Measurements from ENCODE around the gene TMEM201. TPM values are rescaled to one million over a fixed set of nuclear protein-coding genes. Genes with fewer than 3 reads are reported as not detected.

TMEM201 gene
- total RNA-seq, 2 experiments from 2014 or later, result 14.6 to 15.1 TPM

DNA sequence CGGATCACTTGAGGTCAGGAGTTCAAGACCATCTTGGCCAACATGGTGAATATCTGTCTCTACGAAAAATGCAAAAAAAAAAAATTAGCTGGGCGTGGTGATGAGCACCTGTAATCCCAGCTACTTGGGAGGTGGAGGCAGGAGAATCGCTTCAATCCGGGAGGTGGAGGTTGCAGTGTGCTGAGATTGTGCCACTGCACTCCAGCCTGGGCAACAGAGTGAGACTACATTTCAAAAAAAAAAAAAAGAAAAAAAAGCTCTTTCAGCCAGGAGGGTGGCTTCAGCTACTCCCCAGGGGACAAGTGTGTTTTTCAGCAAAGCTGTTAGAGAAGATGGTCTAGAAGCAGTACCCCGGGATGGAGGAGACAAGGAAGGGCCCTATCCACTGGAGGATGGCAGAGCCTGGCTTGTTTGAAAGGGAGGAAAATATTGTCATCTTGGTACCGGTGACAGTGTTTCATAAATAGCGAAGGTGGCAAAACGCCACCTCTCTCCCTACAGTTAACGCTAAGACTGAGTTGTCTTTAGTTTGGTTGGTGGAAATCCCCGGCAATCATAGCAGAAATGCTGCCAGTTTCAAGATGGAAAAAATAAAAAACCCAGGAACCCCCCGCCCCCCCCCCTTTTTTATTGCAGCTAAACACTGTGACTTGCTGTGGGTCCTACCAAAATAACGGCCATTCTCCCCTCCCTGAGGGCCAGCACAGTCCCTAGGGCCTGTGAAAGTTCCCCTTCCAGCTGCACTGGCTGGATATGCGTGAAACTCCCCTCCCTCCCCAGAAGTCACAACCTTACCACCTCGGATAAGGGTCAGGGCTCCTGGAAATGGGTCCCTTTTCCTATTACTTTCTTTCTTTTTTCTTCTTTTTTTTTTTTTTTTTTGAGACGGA lies 66.4 kb downstream of the TMEM201 start:
- ATAC-seq, result peak; percentile 55

DNA sequence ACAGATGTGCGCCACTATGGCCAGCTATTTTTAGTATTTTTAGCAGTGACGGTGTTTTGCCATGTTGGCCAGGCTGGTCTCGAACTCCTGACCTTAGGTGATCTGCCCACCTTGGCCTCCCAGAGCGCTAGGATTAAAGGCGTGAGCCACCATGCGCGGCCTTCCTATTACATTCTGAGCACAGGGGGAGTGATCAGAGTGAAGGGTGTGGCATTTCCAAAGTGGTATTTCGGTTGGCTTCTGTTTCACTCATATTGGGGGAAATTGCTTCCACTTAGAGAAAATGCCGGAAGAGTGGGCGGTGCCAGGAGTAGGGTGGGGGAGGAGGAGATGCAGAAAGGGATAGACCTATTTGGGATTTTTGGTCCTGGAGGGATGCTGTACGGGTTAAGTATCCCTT lies 67.1 kb downstream of the TMEM201 start:
- intact Hi-C loops (cut with DNase I, micrococcal nuclease), result loop anchor here (1.0 to 10.0 kb wide), 8 partner anchors 14 to 1039 kb away; partner anchors contain the start of gene ENO1 (in 1 of the 2)
- no peaks in the 10 kb centered on the region for H3K27me3 Mint-ChIP-seq
- peaks cover 39% of the 10 kb centered on the region for H3K36me3 Mint-ChIP-seq (ENCODE audit: low read depth)
- H3K4me3 Mint-ChIP-seq, result peak overlapping the region; percentile 98
- no peak for ATAC-seq
- peak overlapping the region; percentile 99 for H3K27ac Mint-ChIP-seq
- H3K9me3 Mint-ChIP-seq (ENCODE audit: low read depth), result no peaks in the 10 kb centered on the region
- POLR2A ChIA-PET, result interaction anchor here (1.3 to 5.8 kb wide), 2 partner anchors 11 to 26 kb away, joined by 4 to 49 read pairs; no protein-coding TSS in a partner anchor
- DNase-seq, result peak; percentile 41
- peaks cover 77% of the 10 kb centered on the region for H3K4me1 Mint-ChIP-seq
- CTCF ChIA-PET, result interaction anchor here (0.7 to 9.2 kb wide), 4 partner anchors 11 to 66 kb away, joined by 3 to 100 read pairs (median 4); no protein-coding TSS in a partner anchor

More for the DNA sequence above, 66.4 kb downstream of the TMEM201 start:
- ChIA-PET CTCF (interaction anchor here (1.0 to 9.2 kb wide), 7 partner anchors 11 to 210 kb away, joined by 3 to 100 read pairs (median 4); no protein-coding TSS in a partner anchor), POLR2A (interaction anchor here (0.6 to 5.8 kb wide), 5 partner anchors 10 to 55 kb away, joined by 3 to 49 read pairs (median 4); no protein-coding TSS in a partner anchor)
- intact Hi-C loops (cut with DNase I, micrococcal nuclease), result loop anchor here (1.0 to 10.0 kb wide), 11 partner anchors 15 to 1258 kb away; partner anchors contain the start of genes CTNNBIP1 (in 1 of the 2) and ENO1 (in 1 of the 2)
- Mint-ChIP-seq H3K9me3 (ENCODE audit: low read depth) (no peaks in the 10 kb centered on the region), H3K4me1 (peaks cover 74% of the 10 kb centered on the region), H3K27ac (peak overlapping the region; percentile 99), H3K27me3 (no peaks in the 10 kb centered on the region), H3K36me3 (ENCODE audit: low read depth) (peaks cover 31% of the 10 kb centered on the region), H3K4me3 (peak overlapping the region; percentile 98)
- DNase-seq, result peak; percentile 80

DNA sequence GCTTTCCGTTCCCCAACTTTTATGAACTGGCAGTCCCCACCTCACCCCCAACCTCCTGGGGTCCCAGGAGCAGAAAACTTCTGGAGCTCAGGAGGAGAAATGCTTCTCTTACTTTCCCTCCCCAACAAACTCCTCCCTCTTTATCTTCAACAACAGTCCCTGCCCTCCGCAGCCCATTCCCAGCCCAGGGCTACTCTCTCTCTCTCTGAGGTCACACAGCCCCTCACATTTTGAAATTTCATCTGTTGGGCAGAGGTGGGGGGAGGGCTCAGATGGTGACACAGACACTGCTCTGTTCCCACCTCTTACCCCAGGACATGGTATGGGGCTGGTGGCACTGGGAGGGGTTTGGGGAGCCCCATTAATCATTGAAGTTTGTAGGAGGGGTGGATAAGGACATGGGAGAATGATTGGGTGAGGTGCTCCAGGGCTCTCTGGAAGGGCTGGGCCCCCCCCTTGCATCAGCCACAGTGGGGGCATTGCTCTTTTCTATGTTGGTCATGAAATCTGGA lies 68.9 kb downstream of the TMEM201 start:
- Mint-ChIP-seq H3K27ac (peak overlapping the region; percentile 99), H3K4me3 (peak overlapping the region; percentile 26), H3K4me1 (peaks cover 77% of the 10 kb centered on the region), H3K9me3 (ENCODE audit: low read depth) (no peaks in the 10 kb centered on the region), H3K27me3 (no peaks in the 10 kb centered on the region), H3K36me3 (ENCODE audit: low read depth) (peaks cover 44% of the 10 kb centered on the region)
- ChIA-PET CTCF (interaction anchor here (0.5 to 9.2 kb wide), 3 partner anchors 11 to 34 kb away, joined by 3 to 100 read pairs (median 5); no protein-coding TSS in a partner anchor), POLR2A (no interaction called here)
- DNase-seq, result peak; percentile 57
- intact Hi-C loops (cut with DNase I, micrococcal nuclease), result loop anchor here in 1 of 2 experiments (10.0 kb wide), 2 partner anchors 783 to 1037 kb away; partner anchors contain the start of gene ENO1
- peak; percentile 11 for ATAC-seq

DNA sequence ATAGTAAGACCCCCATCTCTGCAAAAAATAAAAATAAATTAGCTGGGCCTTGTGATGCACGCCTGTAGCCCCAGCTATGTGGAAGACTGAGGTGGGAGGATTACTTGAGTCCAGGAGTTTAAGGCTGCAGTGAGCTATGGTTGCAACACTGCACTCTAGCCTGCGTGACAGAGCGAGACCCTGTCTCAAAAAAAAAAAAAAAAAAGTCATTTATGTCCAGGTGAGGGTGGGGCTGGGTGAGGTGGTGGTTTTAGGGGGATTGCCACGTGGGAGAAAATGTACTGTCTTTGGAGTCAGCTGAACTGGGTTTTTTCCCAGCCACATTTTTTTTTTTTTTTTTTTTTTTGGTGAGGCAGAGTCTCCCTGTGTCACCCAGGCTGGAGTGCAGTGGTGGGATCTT lies 69.5 kb downstream of the TMEM201 start:
- Mint-ChIP-seq H3K4me3 (peak overlapping the region; percentile 26), H3K27ac (peak overlapping the region; percentile 99), H3K4me1 (peaks cover 81% of the 10 kb centered on the region), H3K27me3 (no peaks in the 10 kb centered on the region), H3K36me3 (ENCODE audit: low read depth) (peaks cover 46% of the 10 kb centered on the region), H3K9me3 (ENCODE audit: low read depth) (no peaks in the 10 kb centered on the region)
- ChIA-PET CTCF (interaction anchor here (0.5 to 9.2 kb wide), 6 partner anchors 10 to 269 kb away, joined by 3 to 100 read pairs (median 4); no protein-coding TSS in a partner anchor), POLR2A (no interaction called here)
- intact Hi-C loops (cut with DNase I, micrococcal nuclease), result loop anchor here in 1 of 2 experiments (10.0 kb wide), 2 partner anchors 783 to 1037 kb away; partner anchors contain the start of gene ENO1
- ATAC-seq (peak; percentile 8), DNase-seq (peak; percentile 66)

DNA sequence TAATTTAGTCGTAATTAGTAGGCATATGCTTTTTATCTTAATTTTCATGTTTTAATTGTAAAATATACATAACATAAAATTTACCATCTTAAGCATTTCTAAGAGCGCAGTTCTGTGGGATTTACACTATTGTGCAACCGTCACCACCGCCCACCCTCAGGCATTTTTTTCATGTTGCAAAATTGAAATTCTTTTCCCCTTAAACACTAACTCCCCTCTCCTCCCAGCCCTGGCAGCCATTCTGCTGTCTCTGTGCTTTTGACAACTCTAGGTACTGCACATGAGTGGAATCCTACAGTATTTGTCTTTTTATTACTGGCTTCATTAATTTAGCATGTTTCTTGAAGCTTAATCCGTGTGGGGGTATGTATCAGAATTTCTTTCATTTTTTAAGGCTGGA lies 70.6 kb downstream of the TMEM201 start:
- H3K4me1 Mint-ChIP-seq, result peaks cover 74% of the 10 kb centered on the region
- peaks cover 40% of the 10 kb centered on the region for H3K36me3 Mint-ChIP-seq (ENCODE audit: low read depth)
- intact Hi-C loops (cut with DNase I, micrococcal nuclease), result loop anchor here in 1 of 2 experiments (10.0 kb wide), 2 partner anchors 785 to 1035 kb away; partner anchors contain the start of gene ENO1
- H3K27me3 Mint-ChIP-seq, result no peaks in the 10 kb centered on the region
- DNase-seq, result no peak
- H3K4me3 Mint-ChIP-seq, result peak overlapping the region; percentile 14
- ATAC-seq, result no peak
- peak overlapping the region; percentile 87 for H3K27ac Mint-ChIP-seq
- CTCF ChIA-PET, result interaction anchor here (0.7 to 0.8 kb wide), 2 partner anchors 25 to 57 kb away, joined by 3 read pairs; no protein-coding TSS in a partner anchor
- no peaks in the 10 kb centered on the region for H3K9me3 Mint-ChIP-seq (ENCODE audit: low read depth)
- POLR2A ChIA-PET, result interaction anchor here (1.1 kb wide), 1 partner anchor 15 kb away, joined by 4 read pairs; no protein-coding TSS in a partner anchor

DNA sequence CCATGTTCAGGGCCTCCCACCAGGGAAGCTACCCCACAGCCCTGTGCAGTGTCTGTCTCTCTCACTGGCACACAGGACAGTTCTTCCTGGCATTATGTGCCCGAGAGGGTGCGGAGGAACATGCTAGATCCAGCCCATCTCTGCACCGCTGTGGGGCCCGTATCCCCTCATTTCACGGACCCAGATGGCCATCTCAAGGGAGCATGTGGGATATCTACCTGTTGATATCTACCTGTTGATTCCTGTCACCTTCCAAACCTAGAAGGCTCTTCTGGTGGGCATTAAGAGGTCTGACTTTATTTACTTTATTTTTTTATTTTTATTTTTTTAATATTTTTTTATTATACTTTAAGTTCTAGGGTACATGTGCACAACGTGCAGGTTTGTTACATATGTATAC lies 74.5 kb downstream of the TMEM201 start:
- Mint-ChIP-seq H3K4me3 (no peak overlapping the region), H3K27me3 (no peaks in the 10 kb centered on the region), H3K9me3 (ENCODE audit: low read depth) (no peaks in the 10 kb centered on the region), H3K36me3 (ENCODE audit: low read depth) (peaks cover 57% of the 10 kb centered on the region), H3K4me1 (peaks cover 64% of the 10 kb centered on the region), H3K27ac (no peak overlapping the region)
- POLR2A ChIA-PET, result no interaction called here
- no peak for DNase-seq
- CTCF ChIA-PET, result interaction anchor here (1.3 kb wide), 1 partner anchor 18 kb away, joined by 3 read pairs; no protein-coding TSS in a partner anchor
- intact Hi-C loops (cut with DNase I, micrococcal nuclease), result no loop called here
- ATAC-seq, result no peak

Other genes with a start within 250 kb of the TMEM201 start
- gene SLC25A33, start 49.4 kb upstream of the TMEM201 start, total RNA-seq, result 1 to 10 TPM; 4.4 to 6.1 TPM
- gene PIK3CD, start 62.8 kb downstream of the TMEM201 start, total RNA-seq, result 100 to 1,000 TPM in 1 of 2 experiments, 10 to 100 TPM in 1; 96.4 to 114 TPM
- gene CLSTN1, start 235.1 kb downstream of the TMEM201 start, total RNA-seq, result 10 to 100 TPM; 34.9 to 36.7 TPM

All from activated CD4-positive, alpha-beta T cell treated with anti-CD3 and anti-CD28 coated beads for 36 hours (primary cell).